Adrenal gland (tissue), 12 donors: Measurements from ENCODE around the gene MAML2. TPM values are rescaled to one million over a fixed set of nuclear protein-coding genes. Genes with fewer than 3 reads are reported as not detected.

ENCODE experiments used
- DNase-seq, 7 donors: peaks; one replicate each; pipeline ENCODE4 v3.0.0-alpha.2; 2019 to 2020
- H3K27ac ChIP-seq, 5 donors: fragments of 200-600 bp; sonication (generic) in 4 of 5; 1 replicate in 3 of 5; 2 replicates in 2 of 5; pipeline versions ENCODE4 v1.5.1 to v1.8.0; 2016 to 2020; ENCODE audit warnings: mild to moderate bottlenecking in 1 of 5
- H3K27me3 ChIP-seq: fragments of 200-600 bp; 2 replicates; pipeline ENCODE4 v1.8.0; 2021
- H3K36me3 ChIP-seq, 2 donors: fragments of 200-600 bp; replicated peaks in 1 of 2; 1 replicate in 1 of 2; 2 replicates in 1 of 2; pipeline versions ENCODE4 v1.5.1 to v1.8.0; 2018 to 2022
- H3K4me1 ChIP-seq, 2 donors: fragments of 200-600 bp; replicated peaks in 1 of 2; 1 replicate in 1 of 2; 2 replicates in 1 of 2; pipeline versions ENCODE4 v1.5.1 to v1.8.0; 2018 to 2021
- H3K4me3 ChIP-seq, 4 donors: fragments of 200-600 bp; sonication (generic) in 3 of 4; one replicate each; pipeline ENCODE4 v1.5.1; 2016 to 2018
- H3K9me3 ChIP-seq, 3 donors: fragments of 200-600 bp; sonication (generic) in 1 of 3; replicated peaks in 1 of 3; 1 replicate in 2 of 3; 2 replicates in 1 of 3; pipeline versions ENCODE4 v1.5.1 to v1.8.0; 2016 to 2021
- CTCF ChIP-seq, 6 experiments: fragments of 450-650 bp in 4 of 6; fragments of 200-600 bp in 2 of 6; sonication (generic) in 1 of 6; IDR thresholded peaks; 1 replicate in 5 of 6; 2 replicates in 1 of 6; pipeline versions ENCODE4 v1.5.1 to v1.8.0; 2016 to 2021; ENCODE audit warnings: antibody characterized with exemption in 6 of 6, mild to moderate bottlenecking in 2 of 6, moderate library complexity in 1 of 6
- POLR2A ChIP-seq, 2 donors: fragments of 450-650 bp; IDR thresholded peaks; one replicate each; pipeline ENCODE4 v1.6.1; 2017; ENCODE audit warnings: antibody characterized with exemption in 2 of 2, mild to moderate bottlenecking in 2 of 2, moderate library complexity in 1 of 2
- WGBS, 4 donors: extraction: QIAGEN DNeasy Blood & Tissue Kit in 2 of 4; methylation state at CpG; one replicate each; pipeline versions ENCODE4 v1.1.5 to v1.1.7; 2013 to 2017; 5-methylcytosine and 5-hydroxymethylcytosine counted together
- intact Hi-C, 2 donors: fragments of 100-400 bp; cut with DNase I; formaldehyde crosslinking; loops; one replicate each; pipeline versions ENCODE4 v1.14.1 to v1.15.0; 2022 to 2023
- polyA plus RNA-seq, 3 donors: library from polyadenylated mRNA; stranded (reverse); fragments of 200-250 nt in 2 of 3; fragments of 350-450 nt in 1 of 3; fragmentation: Illumina TruSeq in 1 of 3; extraction: RNeasy Lipid Tissue Mini Kit (QIAGEN cat#74804) in 1 of 3; gene quantifications; one replicate each; pipeline ENCODE4 v1.2.3, GENCODE V29; 2013 to 2014
- total RNA-seq, 9 donors: library from RNA; depleted of rRNA in 4 of 9; stranded (reverse); fragments of >200 nt in 4 of 9; fragments of 120-200 nt in 1 of 9; fragmentation: NEBNext Ultra II Directional in 1 of 9; extraction: Animal tissue kit (Norgen Biotek cat#: 25700) in 1 of 9; gene quantifications; one replicate each; pipeline versions ENCODE4 v1.1.0 to v1.2.4, GENCODE V29; 2013 to 2023
- donor health status: healthy with polysubstance abuse.
- donor health status: Bipolar disorder and iron deficiency.
- donor health status: DM: yes; HTN: yes; CAD: no.
- donor health status: DM: no; HTN: no; CAD: no.
- donor health status: DM: no; HTN: no; CAD: no.
- donor health status: DM: yes; HTN: yes; CAD: no.

MAML2 gene
- total and polyA plus RNA-seq, 12 donors: 1.4 to 19.4 (median 7.6) TPM

- peaks cover 0 to 10% of the 10 kb centered on the region in 2 donors for H3K4me1 ChIP-seq
- WGBS, 4 donors: 86 to 88% (median 87%) methylated on average over 5 of the region's 5 CpGs
- no peaks in the 10 kb centered on the region for H3K9me3 ChIP-seq
- no peak overlapping the region for H3K4me3 ChIP-seq
- no peak overlapping the region for H3K27ac ChIP-seq
- H3K36me3 ChIP-seq: no peaks in the 10 kb centered on the region
- no peak for DNase-seq
- intact Hi-C loops: no loop called here
- TF ChIP-seq POLR2A (IDR thresholded peaks at IDR 0.05) (no peak), CTCF (IDR thresholded peaks at IDR 0.05) (no peak)
- H3K27me3 ChIP-seq: no peaks in the 10 kb centered on the region
Observed at GRCh38 chr11:96204721-96205459, 138.1 kb downstream of the MAML2 start.

DNA sequence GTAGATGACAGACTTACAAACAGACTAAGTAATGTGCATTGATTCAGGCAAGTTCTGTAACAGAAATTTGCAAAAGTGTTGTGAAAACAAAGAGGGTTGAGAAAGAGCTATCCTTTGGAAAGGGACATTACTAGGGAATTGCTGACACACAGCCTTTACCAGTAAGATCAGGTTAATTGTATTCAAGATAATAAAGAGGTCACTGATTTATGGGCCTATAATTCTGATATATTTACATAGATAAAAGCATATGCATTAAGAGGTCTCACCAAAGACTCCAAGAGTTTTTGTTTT, 138.7 kb downstream of the MAML2 start:
- no peak overlapping the region for H3K4me3 ChIP-seq
- H3K36me3 ChIP-seq: no peaks in the 10 kb centered on the region
- TF ChIP-seq POLR2A (IDR thresholded peaks at IDR 0.05): no peak
- no peak for TF ChIP-seq CTCF (IDR thresholded peaks at IDR 0.05)
- intact Hi-C loops: no loop called here
- H3K27ac ChIP-seq: no peak overlapping the region
- peaks cover 0 to 10% of the 10 kb centered on the region in 2 donors for H3K4me1 ChIP-seq
- no peak for DNase-seq
- no peaks in the 10 kb centered on the region for H3K27me3 ChIP-seq
- no peaks in the 10 kb centered on the region for H3K9me3 ChIP-seq

DNA sequence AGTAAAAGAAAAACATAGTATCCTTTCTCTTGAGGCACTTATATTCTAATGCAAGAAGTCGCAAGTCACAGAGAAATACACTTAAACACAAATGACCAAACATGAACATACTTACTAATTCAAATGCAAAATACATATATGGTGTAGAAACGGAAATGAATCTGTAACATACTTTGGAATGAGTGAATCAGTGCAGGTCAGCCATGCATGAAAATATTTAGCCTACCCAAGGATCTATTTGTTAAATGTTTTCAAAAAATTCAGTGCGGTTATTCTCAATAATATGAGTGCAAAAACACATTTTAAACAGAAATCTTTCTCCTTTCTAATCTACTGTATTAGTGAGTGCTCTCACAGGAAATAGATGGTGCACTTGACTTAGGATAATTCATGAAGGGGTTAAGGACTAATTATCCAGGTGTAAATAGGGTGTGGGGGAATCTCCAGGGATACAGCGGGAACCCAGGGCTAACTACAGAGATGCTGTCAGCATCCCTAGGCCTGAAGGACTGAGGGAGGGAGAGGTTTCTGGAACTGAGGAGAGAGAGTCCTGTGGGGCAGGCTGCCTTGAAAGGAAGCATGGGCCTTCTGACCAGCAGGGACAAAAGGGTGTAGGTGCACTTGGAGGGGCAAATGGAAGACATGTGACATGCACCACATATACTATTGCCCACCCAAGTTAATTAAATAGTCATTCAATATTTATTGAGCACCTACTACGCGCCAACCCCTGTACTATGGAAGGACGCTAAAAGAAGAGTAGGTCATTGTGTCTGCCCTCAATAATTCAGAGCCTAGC, 139.2 kb downstream of the MAML2 start:
- 82 to 97% (median 95%) methylated on average over 7 of the region's 7 CpGs for WGBS, 4 donors
- Histone ChIP-seq H3K9me3 (no peaks in the 10 kb centered on the region), H3K4me3 (no peak overlapping the region), H3K27me3 (no peaks in the 10 kb centered on the region), H3K4me1 (peaks cover 0 to 10% of the 10 kb centered on the region in 2 donors), H3K27ac (no peak overlapping the region), H3K36me3 (no peaks in the 10 kb centered on the region)
- no peak for TF ChIP-seq CTCF (IDR thresholded peaks at IDR 0.05)
- no peak for TF ChIP-seq POLR2A (IDR thresholded peaks at IDR 0.05)
- intact Hi-C loops: no loop called here
- DNase-seq: no peak

DNA sequence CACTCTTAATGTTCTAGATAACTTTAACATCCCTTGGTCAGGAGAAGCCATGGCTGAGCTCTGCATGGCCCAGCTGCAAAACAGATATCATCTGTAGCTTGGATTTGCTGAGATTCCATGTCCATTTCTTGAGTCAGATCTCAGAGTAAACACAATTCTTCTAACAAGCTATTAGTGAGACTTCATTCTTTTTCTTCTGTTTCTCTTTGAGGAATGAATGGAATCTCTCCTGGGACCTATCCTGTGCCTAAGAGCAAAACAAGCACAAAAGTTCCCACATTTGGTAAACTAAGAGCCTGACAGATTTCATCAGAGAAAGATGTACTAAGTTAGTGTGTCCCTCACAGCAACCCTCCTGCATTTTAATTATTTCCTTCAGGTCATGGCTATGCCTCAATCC, 142.8 kb downstream of the MAML2 start:
- H3K9me3 ChIP-seq: no peaks in the 10 kb centered on the region
- TF ChIP-seq POLR2A (IDR thresholded peaks at IDR 0.05): no peak
- TF ChIP-seq CTCF (IDR thresholded peaks at IDR 0.05): no peak
- H3K27me3 ChIP-seq: no peaks in the 10 kb centered on the region
- H3K27ac ChIP-seq: peak overlapping the region in 1 of 5 donors; percentile 48
- no peaks in the 10 kb centered on the region for H3K4me1 ChIP-seq
- intact Hi-C loops: no loop called here
- H3K36me3 ChIP-seq: no peaks in the 10 kb centered on the region
- no peak for DNase-seq
- H3K4me3 ChIP-seq: no peak overlapping the region
